ENCODE measurements around the gene SDHAF3. TPM values are rescaled to one million over a fixed set of nuclear protein-coding genes. Genes with fewer than 3 reads are reported as not detected.

SDHAF3 gene
- total and polyA plus RNA-seq, 12 donors, result 5.0 to 26.5 (median 19.8) TPM

DNA sequence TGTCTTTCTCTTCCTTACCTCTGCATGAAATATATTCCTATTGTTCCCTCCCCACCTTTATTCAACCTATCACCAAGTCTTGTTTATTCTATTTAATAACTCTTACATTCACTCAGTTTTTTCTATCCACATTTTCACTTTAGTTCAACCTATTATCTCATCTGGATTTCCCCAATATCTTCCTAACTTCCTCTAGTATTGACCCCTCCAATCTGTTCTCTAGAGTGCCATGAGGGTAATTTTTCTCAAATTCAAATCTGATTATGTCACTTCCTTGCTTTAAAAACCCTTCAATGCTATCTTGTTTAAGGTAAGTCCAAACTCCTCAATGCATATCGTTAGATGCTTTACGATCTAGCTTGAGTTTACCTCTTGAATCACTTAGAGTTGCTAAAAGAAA, 86.5 kb downstream of the SDHAF3 start:
- H3K9me3 ChIP-seq, result no peaks in the 10 kb centered on the region
- ATAC-seq, result no peak
- TF ChIP-seq, protein P1, sequence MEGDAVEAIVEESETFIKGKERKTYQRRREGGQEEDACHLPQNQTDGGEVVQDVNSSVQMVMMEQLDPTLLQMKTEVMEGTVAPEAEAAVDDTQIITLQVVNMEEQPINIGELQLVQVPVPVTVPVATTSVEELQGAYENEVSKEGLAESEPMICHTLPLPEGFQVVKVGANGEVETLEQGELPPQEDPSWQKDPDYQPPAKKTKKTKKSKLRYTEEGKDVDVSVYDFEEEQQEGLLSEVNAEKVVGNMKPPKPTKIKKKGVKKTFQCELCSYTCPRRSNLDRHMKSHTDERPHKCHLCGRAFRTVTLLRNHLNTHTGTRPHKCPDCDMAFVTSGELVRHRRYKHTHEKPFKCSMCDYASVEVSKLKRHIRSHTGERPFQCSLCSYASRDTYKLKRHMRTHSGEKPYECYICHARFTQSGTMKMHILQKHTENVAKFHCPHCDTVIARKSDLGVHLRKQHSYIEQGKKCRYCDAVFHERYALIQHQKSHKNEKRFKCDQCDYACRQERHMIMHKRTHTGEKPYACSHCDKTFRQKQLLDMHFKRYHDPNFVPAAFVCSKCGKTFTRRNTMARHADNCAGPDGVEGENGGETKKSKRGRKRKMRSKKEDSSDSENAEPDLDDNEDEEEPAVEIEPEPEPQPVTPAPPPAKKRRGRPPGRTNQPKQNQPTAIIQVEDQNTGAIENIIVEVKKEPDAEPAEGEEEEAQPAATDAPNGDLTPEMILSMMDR (IDR thresholded peaks at IDR 0.05), result no peak
- H3K4me3 ChIP-seq, result no peak overlapping the region
- no peaks in the 10 kb centered on the region for H3K4me1 ChIP-seq
- H3K27ac ChIP-seq, result no peak overlapping the region
- H3K36me3 ChIP-seq, result no peaks in the 10 kb centered on the region
- intact Hi-C loops (cut with DNase I), result no loop called here
- 64 to 82% methylated on average over 2 of the region's 2 CpGs for WGBS, 2 donors
- no peaks in the 10 kb centered on the region for H3K27me3 ChIP-seq
- DNase-seq, result no peak

DNA sequence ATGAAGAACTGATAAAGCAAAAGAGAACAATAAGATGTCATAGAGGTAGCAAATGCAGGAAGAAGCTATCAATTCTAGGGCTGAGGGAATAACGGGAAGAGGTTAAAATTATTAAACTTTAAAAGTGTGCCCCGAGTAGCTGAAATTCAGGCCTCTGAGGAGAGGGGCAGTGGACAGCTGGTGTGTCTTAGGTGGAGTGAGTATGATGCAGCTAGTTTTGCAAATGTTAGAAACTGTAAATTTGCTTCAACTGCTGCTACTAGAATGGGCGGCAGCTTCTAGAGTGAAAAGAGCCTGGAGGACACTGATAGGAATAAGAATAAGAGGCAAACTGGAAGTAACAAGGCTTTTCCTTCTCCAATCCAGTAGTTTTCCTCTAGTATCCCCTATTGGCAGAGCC, 87.3 kb downstream of the SDHAF3 start:
- ATAC-seq (no peak), DNase-seq (no peak)
- TF ChIP-seq, protein P1 (IDR thresholded peaks at IDR 0.05), result no peak
- Histone ChIP-seq H3K4me3 (no peak overlapping the region), H3K27me3 (no peaks in the 10 kb centered on the region), H3K27ac (no peak overlapping the region), H3K36me3 (no peaks in the 10 kb centered on the region), H3K4me1 (no peaks in the 10 kb centered on the region), H3K9me3 (peaks cover 0 to 5% (median 0%) of the 10 kb centered on the region in 11 donors)
- WGBS, 2 donors, result 61 to 74% methylated on average over 3 of the region's 3 CpGs
- intact Hi-C loops (cut with DNase I), result no loop called here

DNA sequence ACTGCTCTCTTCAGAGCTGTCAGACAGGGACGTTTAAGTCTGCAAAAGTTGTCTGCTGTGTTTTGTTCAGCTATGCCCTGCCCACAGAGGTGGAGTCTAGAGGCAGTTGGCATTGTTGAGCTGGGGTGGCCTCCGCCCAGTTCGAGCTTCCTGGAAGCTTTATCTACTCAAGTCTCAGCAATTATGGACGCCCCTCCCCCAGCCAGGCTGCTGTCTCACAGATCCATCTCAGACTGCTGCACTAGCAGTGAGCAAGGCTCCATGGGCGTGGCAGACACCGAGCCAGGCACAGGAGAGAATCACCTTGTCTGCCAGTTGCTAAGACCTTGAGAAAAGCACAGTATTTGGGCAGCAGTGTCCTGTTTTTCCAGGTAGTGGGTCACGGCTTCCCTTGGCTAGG, 98.1 kb downstream of the SDHAF3 start:
- Histone ChIP-seq H3K4me1 (no peaks in the 10 kb centered on the region), H3K4me3 (no peak overlapping the region), H3K27ac (no peak overlapping the region), H3K36me3 (no peaks in the 10 kb centered on the region), H3K9me3 (peaks cover 0 to 16% (median 0%) of the 10 kb centered on the region in 11 donors), H3K27me3 (peaks cover 0 to 3% (median 0%) of the 10 kb centered on the region in 7 donors)
- TF ChIP-seq, protein P1 (IDR thresholded peaks at IDR 0.05), result no peak
- ATAC-seq (no peak), DNase-seq (no peak)
- intact Hi-C loops (cut with DNase I), result no loop called here
- 34 to 45% methylated on average over 7 of the region's 7 CpGs for whole genome bisulfite sequencing, 2 donors

DNA sequence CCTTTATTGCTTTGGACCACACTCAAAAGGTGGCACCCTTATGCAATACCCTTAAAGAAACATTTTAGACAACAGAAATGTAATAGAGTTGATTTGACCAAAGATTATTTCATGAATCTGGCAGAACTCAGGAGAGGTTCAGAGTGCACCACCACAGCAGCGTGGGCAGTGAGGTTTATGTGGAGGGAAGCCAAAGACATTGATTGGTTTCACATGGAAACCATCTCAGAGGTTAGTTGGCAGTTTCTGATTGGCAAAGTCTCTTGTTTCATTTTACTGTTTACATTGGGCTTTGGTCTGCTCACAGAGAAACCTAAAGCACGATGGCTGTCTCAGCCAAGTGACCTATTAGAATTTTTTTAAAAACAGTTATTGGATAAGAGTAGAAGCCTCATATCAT, 101.3 kb downstream of the SDHAF3 start:
- H3K4me1 ChIP-seq, result no peaks in the 10 kb centered on the region
- intact Hi-C loops (cut with DNase I), result no loop called here
- WGBS, 2 donors, result 41 to 46% methylated on average over 2 of the region's 2 CpGs
- H3K36me3 ChIP-seq, result no peaks in the 10 kb centered on the region
- no peak for ATAC-seq
- no peak overlapping the region for H3K4me3 ChIP-seq
- TF ChIP-seq, protein P1 (IDR thresholded peaks at IDR 0.05), result no peak
- peaks cover 0 to 3% (median 0%) of the 10 kb centered on the region in 7 donors for H3K27me3 ChIP-seq
- DNase-seq, result no peak
- peaks cover 0 to 3% (median 0%) of the 10 kb centered on the region in 11 donors for H3K9me3 ChIP-seq
- H3K27ac ChIP-seq, result no peak overlapping the region
